Keratinocyte (primary cell): ENCODE results near the gene LRCOL1.

Experiments used
- CTCF ChIP-seq, 3 experiments: IDR thresholded peaks in 1 of 3; conservative IDR thresholded peaks in 1 of 3; optimal IDR thresholded peaks in 1 of 3; 2 replicates in 2 of 3; 3 replicates in 1 of 3; pipeline versions ENCODE3 to v1.5.1; 2011; ENCODE audit warnings: low read length in 3 of 3, mild to moderate bottlenecking in 3 of 3, moderate library complexity in 2 of 3, control low read depth in 1 of 3, inconsistent platforms in 1 of 3; ENCODE audit not compliant: insufficient read depth in 2 of 3; ENCODE audit errors: extremely low read depth in 1 of 3
- EZH2 ChIP-seq: IDR thresholded peaks from one replicate; pipeline ENCODE4 v1.6.1; 2012; ENCODE audit warnings: inconsistent platforms, mild to moderate bottlenecking, low read length, moderate library complexity

DNA sequence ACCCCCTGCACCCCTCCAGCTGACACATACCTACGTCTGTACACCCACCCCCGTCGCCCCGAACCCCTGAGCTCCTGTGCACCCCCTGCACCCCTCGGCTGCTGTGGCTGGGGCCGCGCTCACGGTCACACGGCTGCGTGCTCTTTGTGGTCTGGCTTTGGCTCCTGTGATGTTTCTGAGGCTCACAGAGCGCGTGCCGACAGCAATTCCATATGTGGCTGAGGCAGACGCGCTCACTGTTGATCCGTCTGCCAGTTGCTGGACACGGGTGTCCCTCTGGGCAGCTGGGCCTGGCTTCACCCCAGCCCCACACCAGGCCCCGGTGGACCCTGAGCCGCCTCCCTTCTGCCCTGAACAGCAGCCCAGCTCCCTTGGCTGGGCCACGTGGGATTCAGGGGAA is 46.5 kb downstream of the LRCOL1 start:
- TF ChIP-seq EZH2 (no peak), CTCF (optimal IDR thresholded peaks at IDR 0.05 in 1 of 3, IDR thresholded peaks at IDR 0.05 in 1 of 3, conservative IDR thresholded peaks at IDR 0.05 in 1 of 3; ENCODE audit: extremely low read depth in 1 of 3, insufficient read depth in 2 of 3, low read length in 3 of 3) (no peak)
